Activated CD8-positive, alpha-beta memory T cell treated with anti-CD3 and anti-CD28 coated beads, Interleukin-2, amount 50 U/mL, for 24 hours (primary cell): ENCODE data around the gene PCDHA6.
"Not testable (repeated sequence)": the region's sequence is repeated elsewhere in the genome, so short reads cannot be mapped to it uniquely, and the experiment has no call there.

Experiments
- DNase-seq: peaks from one replicate; pipeline ENCODE4 v3.0.0-alpha.2; 2020; ENCODE audit errors: extremely low read depth

The PCDHA6 gene

DNA sequence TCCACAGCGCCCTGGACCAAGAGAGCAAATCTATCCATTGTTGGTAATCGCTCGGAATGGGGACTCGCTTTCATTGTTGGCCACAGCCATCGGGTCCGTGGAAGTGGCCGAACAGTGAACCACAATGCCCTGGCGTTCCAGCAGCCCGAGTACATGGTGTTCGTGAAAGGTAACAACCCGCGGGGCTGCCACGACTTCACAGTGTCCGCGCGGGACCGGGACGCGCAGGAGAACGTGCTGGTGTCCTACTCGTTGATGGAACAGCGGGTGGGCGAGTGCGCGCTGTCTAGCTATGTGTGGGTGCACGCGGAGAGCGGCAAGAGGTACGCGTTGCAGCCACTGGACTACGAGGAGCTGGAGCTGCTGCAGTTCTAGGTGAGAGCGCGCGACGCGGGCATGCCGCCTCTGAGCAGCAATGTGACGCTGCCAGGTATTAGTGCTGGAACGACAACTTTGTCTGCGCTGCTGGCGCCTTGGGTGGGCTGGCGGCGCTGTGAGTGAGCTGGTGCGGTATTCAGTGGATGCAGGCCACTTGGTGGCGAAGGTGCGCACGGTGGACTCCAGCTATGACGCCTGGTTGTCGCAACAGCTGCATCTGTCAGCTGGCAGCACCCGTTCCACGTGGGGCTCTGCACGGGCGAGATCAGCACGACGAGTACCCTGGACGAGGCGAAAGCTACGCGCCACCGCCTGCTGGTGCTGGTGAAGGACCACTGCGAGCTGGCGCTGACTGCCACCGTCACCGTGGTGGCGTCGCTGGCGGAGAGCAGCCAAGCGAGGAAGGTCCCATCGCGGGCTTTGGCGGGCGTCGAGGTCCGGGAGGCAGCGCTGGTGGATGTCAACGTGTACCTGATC, 34.9 kb downstream of the PCDHA6 start:
- no peak for DNase-seq

DNA sequence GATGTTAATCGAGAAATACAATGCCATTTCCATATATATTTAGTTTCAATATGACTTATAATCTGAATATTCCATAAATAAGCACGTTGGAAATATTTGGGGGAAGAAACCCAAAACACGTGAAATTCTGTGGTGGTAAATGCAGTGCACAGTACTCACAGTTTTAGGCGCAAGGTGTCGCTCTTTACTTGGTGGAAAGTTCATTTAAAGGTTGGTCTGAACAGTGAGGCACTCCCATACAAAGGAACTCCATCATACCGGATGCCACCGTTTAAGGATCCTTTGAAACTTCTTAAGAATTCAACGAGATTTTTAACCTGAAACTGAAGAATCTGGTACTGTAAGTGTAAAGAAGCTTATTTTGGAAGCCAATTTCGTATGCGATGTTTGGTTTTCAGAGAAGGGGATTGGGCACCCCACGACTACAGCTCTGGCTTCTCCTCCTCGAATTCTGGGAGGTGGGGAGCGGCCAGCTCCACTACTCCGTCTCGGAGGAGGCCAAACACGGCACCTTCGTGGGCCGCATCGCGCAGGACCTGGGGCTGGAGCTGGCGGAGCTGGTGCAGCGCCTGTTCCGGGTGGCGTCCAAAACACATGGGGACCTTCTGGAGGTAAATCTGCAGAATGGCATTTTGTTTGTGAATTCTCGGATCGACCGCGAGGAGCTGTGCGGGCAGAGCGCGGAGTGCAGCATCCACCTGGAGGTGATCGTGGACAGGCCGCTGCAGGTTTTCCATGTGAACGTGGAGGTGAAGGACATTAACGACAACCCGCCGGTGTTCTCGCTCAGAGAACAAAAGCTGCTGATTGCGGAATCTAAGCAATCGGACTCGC, 41.2 kb downstream of the PCDHA6 start, which contains the start of gene PCDHA11:
TSS of gene PCDHA11 (plus strand) at position 237 of the 834 bp plus-strand sequence. CDS start at position 384, 147 bp downstream.
- no peak for DNase-seq

DNA sequence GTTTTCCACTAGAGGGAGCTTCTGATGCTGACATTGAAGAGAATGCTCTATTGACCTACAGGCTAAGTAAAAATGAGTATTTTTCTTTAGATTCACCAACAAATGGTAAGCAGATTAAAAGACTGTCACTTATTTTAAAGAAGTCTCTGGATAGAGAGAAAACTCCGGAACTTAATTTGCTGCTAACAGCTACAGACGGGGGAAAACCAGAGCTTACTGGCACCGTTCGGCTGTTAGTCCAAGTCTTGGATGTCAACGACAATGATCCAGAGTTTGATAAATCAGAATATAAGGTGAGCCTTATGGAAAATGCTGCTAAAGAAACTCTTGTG, 41.8 kb downstream of the PCDHA6 start:
- DNase-seq: no peak

DNA sequence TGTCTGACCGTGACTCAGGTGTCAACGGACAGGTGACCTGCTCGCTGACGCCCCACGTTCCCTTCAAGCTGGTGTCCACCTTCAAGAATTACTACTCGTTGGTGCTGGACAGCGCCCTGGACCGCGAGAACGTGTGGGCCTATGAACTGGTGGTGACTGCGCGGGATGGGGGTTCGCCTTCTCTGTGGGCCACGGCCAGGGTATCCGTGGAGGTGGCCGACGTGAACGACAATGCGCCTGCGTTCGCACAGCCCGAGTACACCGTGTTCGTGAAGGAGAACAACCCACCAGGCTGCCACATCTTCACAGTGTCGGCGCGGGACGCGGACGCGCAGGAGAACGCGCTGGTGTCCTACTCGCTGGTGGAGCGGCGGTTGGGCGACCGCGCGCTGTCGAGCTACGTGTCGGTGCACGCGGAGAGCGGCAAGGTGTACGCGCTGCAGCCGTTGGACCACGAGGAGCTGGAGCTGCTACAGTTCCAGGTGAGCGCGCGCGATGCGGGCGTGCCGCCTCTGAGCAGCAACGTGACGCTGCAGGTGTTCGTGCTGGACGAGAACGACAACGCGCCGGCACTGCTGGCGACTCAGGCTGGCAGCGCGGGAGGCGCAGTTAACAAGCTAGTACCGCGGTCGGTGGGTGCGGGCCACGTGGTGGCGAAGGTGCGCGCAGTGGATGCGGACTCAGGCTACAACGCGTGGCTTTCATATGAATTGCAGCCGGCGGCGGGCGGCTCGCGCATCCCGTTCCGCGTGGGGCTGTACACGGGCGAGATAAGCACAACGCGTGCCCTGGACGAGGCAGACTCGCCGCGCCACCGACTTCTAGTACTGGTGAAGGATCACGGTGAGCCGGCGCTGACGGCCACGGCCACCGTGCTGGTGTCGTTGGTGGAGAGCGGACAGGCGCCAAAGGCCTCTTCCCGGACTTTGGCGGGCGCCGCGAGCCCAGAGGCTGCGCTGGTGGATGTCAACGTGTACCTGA, 42.8 kb downstream of the PCDHA6 start:
- DNase-seq: no peak

DNA sequence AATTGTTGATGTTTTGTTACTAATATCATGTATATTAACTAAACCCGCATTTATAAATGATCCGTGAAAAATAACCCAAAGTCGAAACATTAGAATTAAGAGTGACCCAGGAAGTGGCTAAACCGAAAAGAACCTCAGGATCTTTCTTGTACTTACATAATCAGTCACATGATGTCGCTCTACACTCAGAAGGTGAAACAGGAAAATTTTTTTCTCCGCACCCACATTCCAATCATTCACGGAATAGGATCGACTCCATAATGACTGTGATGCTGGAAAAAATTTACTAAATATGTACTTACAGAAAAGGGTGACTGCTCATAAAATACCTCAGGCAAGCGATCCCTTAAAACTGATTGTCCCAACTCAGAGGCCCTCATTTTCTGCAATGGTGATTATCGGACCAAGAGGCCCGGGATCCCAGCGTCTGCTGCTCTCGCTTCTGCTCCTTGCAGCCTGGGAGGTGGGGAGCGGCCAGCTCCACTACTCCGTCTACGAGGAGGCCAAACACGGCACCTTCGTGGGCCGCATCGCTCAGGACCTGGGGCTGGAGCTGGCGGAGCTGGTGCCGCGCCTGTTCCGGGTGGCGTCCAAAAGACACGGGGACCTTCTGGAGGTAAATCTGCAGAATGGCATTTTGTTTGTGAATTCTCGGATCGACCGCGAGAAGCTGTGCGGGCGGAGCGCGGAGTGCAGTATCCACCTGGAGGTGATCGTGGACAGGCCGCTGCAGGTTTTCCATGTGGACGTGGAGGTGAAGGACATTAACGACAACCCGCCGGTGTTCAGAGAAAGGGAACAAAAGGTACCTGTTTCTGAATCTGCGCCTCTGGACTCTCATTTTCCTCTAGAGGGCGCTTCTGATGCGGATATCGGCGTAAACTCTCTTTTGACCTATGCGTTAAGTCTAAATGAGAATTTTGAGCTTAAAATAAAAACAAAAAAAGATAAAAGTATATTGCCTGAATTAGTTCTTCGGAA, 47.6 kb downstream of the PCDHA6 start, which contains the start of gene PCDHA12:
TSS of gene PCDHA12 (plus strand) at position 224 of the 981 bp plus-strand sequence. CDS start at position 389, 165 bp downstream.
- DNase-seq: no peak

DNA sequence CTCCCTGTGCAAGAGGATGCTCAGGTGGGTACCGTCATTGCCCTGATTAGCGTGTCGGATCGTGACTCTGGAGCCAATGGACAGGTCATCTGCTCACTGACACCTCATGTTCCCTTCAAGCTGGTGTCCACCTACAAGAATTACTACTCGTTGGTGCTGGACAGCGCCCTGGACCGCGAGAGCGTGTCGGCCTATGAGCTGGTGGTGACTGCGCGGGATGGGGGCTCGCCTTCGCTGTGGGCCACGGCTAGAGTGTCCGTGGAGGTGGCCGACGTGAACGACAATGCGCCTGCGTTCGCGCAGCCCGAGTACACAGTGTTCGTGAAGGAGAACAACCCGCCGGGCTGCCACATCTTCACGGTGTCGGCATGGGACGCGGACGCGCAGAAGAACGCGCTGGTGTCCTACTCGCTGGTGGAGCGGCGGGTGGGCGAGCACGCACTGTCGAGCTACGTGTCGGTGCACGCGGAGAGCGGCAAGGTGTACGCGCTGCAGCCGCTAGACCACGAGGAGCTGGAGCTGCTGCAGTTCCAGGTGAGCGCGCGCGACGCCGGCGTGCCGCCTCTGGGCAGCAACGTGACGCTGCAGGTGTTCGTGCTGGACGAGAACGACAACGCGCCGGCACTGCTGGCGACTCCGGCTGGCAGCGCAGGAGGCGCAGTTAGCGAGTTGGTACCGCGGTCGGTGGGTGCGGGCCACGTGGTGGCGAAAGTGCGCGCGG, 48.9 kb downstream of the PCDHA6 start:
- not testable (repeated sequence) for DNase-seq

DNA sequence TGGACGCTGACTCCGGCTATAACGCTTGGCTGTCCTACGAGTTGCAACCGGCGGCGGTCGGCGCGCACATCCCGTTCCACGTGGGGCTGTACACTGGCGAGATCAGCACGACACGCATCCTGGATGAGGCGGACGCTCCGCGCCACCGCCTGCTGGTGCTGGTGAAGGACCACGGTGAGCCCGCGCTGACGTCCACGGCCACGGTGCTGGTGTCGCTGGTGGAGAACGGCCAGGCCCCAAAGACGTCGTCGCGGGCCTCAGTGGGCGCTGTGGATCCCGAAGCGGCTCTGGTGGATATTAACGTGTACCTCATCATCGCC, 49.5 kb downstream of the PCDHA6 start:
- no peak for DNase-seq
